A549 (cell line): ENCODE data around the gene MDGA2. TPM values are rescaled to one million over a fixed set of nuclear protein-coding genes. Genes with fewer than 3 reads are reported as not detected.

Experiments
- ATAC-seq, 2 experiments: fragments of 200-7000 bp in 1 of 2; fragments of >200 bp in 1 of 2; cut with Nextera tagmentation in 1 of 2; cut with Tn5 transposase in 1 of 2; 3 replicates each; pipeline versions ENCODE4 v1.8.0 to v1.9.1; 2018 to 2020; ENCODE audit warnings: mild to moderate bottlenecking in 1 of 2, moderate library complexity in 1 of 2
- CTCF ChIA-PET: fragments of 300-600 bp; sonication (Branson Sonifier 250); formaldehyde crosslinking; extraction: SDS; loops from one replicate; lab custom pipeline; 2021; ENCODE audit warnings: antibody characterized with exemption, inconsistent platforms; lab: Yijun Ruan, JAX
- POLR2A ChIA-PET: fragments of 350-600 bp; formaldehyde crosslinking; extraction: SDS; loops from one replicate; lab custom pipeline; 2021; ENCODE audit warnings: antibody characterized with exemption, inconsistent platforms; lab: Yijun Ruan, JAX
- DNase-seq, 2 experiments: peaks; one replicate each; pipeline versions ENCODE4 v3.0.0 to v3.0.0-alpha.2; 2011 to 2016; ENCODE audit warnings: low read depth in 1 of 2, low spot score in 1 of 2
- FAIRE-seq: peaks from 2 replicates; lab custom pipeline; 2011; peaks lifted over from hg19 to GRCh38; lab: Jason Lieb, UNC
- H3K27ac ChIP-seq, 2 experiments: fragments of >200 bp; sonication (Bioruptor Twin); formaldehyde crosslinking; 3 replicates each; pipeline ENCODE4 v1.5.1; 2016 to 2017
- H3K4me1 ChIP-seq: fragments of >200 bp; sonication (Bioruptor Twin); formaldehyde crosslinking; 3 replicates; pipeline ENCODE4 v1.6.1; 2016
- H3K4me2 ChIP-seq: fragments of >200 bp; sonication (Bioruptor Twin); formaldehyde crosslinking; 3 replicates; pipeline ENCODE4 v1.6.1; 2016
- H3K4me3 ChIP-seq: fragments of >200 bp; sonication (Bioruptor Twin); formaldehyde crosslinking; 3 replicates; pipeline ENCODE4 v1.5.1; 2016
- H3K9me3 ChIP-seq: fragments of >200 bp; sonication (Bioruptor Twin); formaldehyde crosslinking; 3 replicates; pipeline ENCODE4 v1.6.1; 2016
- BHLHE40 ChIP-seq: IDR thresholded peaks from 2 replicates; pipeline ENCODE4 v1.6.1; 2012; ENCODE audit warnings: low read depth, low read length, inconsistent platforms
- HOXA7 ChIP-seq: fragments of 250-450 bp; sonication (Bioruptor Pico); IDR thresholded peaks from 2 replicates; pipeline ENCODE4 v1.5.0; 2020; ENCODE audit warnings: mild to moderate bottlenecking, moderate library complexity
- HOXB13 ChIP-seq: fragments of 250-450 bp; sonication (Bioruptor Pico); IDR thresholded peaks from 2 replicates; pipeline ENCODE4 v1.5.0; 2020; ENCODE audit warnings: low read depth, mild to moderate bottlenecking, moderate library complexity
- HOXB5 ChIP-seq: fragments of 250-450 bp; sonication (Bioruptor Pico); IDR thresholded peaks from 2 replicates; pipeline ENCODE4 v1.5.0; 2020; ENCODE audit warnings: mild to moderate bottlenecking, moderate library complexity
- JUNB ChIP-seq: fragments of >200 bp; sonication (Bioruptor Twin); formaldehyde crosslinking; IDR thresholded peaks from 2 replicates; pipeline ENCODE4 v1.6.1; 2016
- KDM1A ChIP-seq: fragments of 200-600 bp; sonication (generic); IDR thresholded peaks from 2 replicates; pipeline ENCODE4 v1.6.1; 2016; ENCODE audit warnings: low read depth, mild to moderate bottlenecking
- TFCP2L1 ChIP-seq: fragments of 250-450 bp; sonication (Bioruptor Pico); IDR thresholded peaks from 2 replicates; pipeline ENCODE4 v1.5.0; 2021; ENCODE audit warnings: mild to moderate bottlenecking
- WGBS: methylation state at CpG from one replicate; pipeline ENCODE4 v1.1.6; 2017; ENCODE audit errors: missing lambda C conversion rate; 5-methylcytosine and 5-hydroxymethylcytosine counted together
- polyA plus RNA-seq, 4 experiments: library from polyadenylated mRNA; depleted of rRNA in 3 of 4; stranded (reverse); fragments of >200 nt; fragmentation: RNase III in 1 of 4; extraction: RNeasy Plus Mini Kit Qiagen cat#74134 plus additional on column Dnase treatment in 1 of 4; gene quantifications; 2 replicates in 3 of 4; 3 replicates in 1 of 4; pipeline ENCODE4 v1.2.3, GENCODE V29; 2011 to 2017
- TF ChIP-seq, protein P1 (sequence below): fragments of 200-600 bp; sonication (generic); IDR thresholded peaks from 2 replicates; pipeline ENCODE4 v1.6.1; 2016; ENCODE audit warnings: antibody characterized with exemption, mild to moderate bottlenecking, moderate library complexity
- TF ChIP-seq, protein P2 (sequence below): fragments of >200 bp; sonication (Bioruptor Twin); formaldehyde crosslinking; IDR thresholded peaks from 3 replicates; pipeline ENCODE4 v1.6.1; 2016
- TF ChIP-seq, protein P3 (sequence below): fragments of 250-450 bp; sonication (Bioruptor Pico); IDR thresholded peaks from 2 replicates; pipeline ENCODE4 v1.5.0; 2021; ENCODE audit warnings: mild to moderate bottlenecking, moderate library complexity, borderline replicate concordance

Gene MDGA2
- polyA plus RNA-seq, 2 of the 4 experiments (the other 2 are of a cell fraction) = 0.08 to 0.12 TPM

DNA sequence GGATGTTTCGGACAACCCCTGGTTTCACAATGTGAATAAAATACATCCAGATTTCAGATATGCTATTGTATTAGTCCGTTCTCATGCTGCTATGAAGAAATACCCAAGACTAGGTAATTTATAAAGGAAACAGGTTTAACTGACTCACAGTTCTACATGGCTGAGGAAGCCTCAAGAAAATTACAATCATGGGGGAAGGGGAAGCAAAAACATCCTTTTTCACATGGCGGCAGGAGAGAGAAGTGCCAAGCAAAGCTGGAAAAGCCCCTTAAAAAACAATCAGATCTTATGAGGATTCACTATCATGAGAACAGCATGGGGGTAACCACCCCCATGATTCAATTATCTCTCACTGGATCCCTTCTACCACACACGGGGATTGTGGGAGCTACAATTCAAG, 451.7 kb downstream of the MDGA2 start (continued):
- TF ChIP-seq, protein P1, sequence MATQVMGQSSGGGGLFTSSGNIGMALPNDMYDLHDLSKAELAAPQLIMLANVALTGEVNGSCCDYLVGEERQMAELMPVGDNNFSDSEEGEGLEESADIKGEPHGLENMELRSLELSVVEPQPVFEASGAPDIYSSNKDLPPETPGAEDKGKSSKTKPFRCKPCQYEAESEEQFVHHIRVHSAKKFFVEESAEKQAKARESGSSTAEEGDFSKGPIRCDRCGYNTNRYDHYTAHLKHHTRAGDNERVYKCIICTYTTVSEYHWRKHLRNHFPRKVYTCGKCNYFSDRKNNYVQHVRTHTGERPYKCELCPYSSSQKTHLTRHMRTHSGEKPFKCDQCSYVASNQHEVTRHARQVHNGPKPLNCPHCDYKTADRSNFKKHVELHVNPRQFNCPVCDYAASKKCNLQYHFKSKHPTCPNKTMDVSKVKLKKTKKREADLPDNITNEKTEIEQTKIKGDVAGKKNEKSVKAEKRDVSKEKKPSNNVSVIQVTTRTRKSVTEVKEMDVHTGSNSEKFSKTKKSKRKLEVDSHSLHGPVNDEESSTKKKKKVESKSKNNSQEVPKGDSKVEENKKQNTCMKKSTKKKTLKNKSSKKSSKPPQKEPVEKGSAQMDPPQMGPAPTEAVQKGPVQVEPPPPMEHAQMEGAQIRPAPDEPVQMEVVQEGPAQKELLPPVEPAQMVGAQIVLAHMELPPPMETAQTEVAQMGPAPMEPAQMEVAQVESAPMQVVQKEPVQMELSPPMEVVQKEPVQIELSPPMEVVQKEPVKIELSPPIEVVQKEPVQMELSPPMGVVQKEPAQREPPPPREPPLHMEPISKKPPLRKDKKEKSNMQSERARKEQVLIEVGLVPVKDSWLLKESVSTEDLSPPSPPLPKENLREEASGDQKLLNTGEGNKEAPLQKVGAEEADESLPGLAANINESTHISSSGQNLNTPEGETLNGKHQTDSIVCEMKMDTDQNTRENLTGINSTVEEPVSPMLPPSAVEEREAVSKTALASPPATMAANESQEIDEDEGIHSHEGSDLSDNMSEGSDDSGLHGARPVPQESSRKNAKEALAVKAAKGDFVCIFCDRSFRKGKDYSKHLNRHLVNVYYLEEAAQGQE = no peak
- TF ChIP-seq HOXA7 (CRISPR knock-in tag) (no peak), KDM1A (no peak)

DNA sequence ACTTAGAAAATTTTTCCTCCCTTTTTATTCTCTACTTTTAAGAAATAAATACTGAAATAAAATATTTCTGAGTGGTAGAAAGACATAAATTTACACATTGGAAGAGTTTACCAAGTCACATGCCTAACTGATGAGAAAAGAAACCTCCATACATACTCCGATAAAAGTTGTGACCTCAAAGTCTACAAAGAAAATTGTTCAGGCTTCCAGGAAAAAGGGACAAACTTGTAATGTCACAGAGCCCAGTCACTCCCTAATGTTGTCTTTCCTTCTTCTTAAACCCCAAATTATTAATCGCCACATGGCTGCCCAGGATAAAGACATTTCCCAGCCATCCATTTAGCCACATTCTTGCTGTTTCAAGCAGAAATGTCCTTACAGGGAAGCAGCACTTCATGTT, 455.3 kb downstream of the MDGA2 start:
- no peak for TF ChIP-seq HOXA7 (CRISPR knock-in tag)
- TF ChIP-seq, all 56 proteins: peak for 0
- H3K27ac ChIP-seq = no peak overlapping the region
- no peak overlapping the region for H3K4me3 ChIP-seq
- ChIA-PET CTCF (no interaction called here), POLR2A (no interaction called here)
- no peak overlapping the region for H3K4me2 ChIP-seq
- ATAC-seq (no peak), DNase-seq (no peak), FAIRE-seq (no peak)
- no peaks in the 10 kb centered on the region for H3K4me1 ChIP-seq
- H3K9me3 ChIP-seq = no peaks in the 10 kb centered on the region
- WGBS = 53% methylated on average over 2 of the region's 2 CpGs

DNA sequence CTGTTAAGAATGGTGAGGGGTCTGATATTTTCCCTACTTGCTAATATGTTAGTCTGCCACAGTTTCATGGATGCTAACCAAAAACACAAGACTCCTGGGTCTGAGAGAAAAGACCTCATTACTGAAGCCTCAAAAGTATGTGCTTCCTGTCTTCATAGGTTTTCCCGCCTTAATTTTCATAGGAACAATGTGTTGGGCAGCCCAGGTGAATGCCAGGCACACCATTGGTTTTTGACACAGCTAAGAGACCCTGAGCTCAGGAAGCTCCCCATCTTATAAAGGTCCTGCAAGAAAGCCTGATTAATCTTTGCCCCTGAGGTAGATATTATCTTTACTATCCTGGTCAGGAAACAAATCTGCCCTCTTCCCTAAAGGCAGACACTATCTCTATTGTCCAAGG, 464.1 kb downstream of the MDGA2 start:
- 21% methylated on average over 1 of the region's 1 CpG for WGBS
- FAIRE-seq (no peak), DNase-seq (no peak), ATAC-seq (no peak)
- CTCF ChIA-PET = no interaction called here
- TF ChIP-seq JUNB (no peak), HOXB13 (CRISPR knock-in tag) (no peak), BHLHE40 (no peak), TFCP2L1 (no peak), HOXB5 (CRISPR knock-in tag) (no peak)
- TF ChIP-seq, protein P2, sequence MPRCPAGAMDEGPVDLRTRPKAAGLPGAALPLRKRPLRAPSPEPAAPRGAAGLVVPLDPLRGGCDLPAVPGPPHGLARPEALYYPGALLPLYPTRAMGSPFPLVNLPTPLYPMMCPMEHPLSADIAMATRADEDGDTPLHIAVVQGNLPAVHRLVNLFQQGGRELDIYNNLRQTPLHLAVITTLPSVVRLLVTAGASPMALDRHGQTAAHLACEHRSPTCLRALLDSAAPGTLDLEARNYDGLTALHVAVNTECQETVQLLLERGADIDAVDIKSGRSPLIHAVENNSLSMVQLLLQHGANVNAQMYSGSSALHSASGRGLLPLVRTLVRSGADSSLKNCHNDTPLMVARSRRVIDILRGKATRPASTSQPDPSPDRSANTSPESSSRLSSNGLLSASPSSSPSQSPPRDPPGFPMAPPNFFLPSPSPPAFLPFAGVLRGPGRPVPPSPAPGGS = no peak
- TF ChIP-seq, protein P1 = no peak
- TF ChIP-seq, protein P3, sequence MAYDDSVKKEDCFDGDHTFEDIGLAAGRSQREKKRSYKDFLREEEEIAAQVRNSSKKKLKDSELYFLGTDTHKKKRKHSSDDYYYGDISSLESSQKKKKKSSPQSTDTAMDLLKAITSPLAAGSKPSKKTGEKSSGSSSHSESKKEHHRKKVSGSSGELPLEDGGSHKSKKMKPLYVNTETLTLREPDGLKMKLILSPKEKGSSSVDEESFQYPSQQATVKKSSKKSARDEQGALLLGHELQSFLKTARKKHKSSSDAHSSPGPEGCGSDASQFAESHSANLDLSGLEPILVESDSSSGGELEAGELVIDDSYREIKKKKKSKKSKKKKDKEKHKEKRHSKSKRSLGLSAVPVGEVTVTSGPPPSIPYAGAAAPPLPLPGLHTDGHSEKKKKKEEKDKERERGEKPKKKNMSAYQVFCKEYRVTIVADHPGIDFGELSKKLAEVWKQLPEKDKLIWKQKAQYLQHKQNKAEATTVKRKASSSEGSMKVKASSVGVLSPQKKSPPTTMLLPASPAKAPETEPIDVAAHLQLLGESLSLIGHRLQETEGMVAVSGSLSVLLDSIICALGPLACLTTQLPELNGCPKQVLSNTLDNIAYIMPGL (CRISPR knock-in tag) = no peak
- Histone ChIP-seq H3K27ac (no peak overlapping the region), H3K4me2 (no peak overlapping the region), H3K4me3 (no peak overlapping the region), H3K9me3 (no peaks in the 10 kb centered on the region), H3K4me1 (no peaks in the 10 kb centered on the region)
- POLR2A ChIA-PET = no interaction called here
